K562 (cell line): ENCODE measurements around the gene KLHL18. TPM values are rescaled to one million over a fixed set of nuclear protein-coding genes. Genes with fewer than 3 reads are reported as not detected.

Experiments
- ADNP ChIP-seq: fragments of 200-800 bp; sonication (Bioruptor generic); IDR thresholded peaks from 2 replicates; pipeline ENCODE4 v1.6.1; 2016; ENCODE audit warnings: missing genetic modification characterization, missing compliant biosample characterization
- BCLAF1 ChIP-seq, 2 experiments: fragments of 450-650 bp in 1 of 2; IDR thresholded peaks; 2 replicates each; pipeline ENCODE4 v1.6.1; 2011 to 2017; ENCODE audit warnings: low read depth in 2 of 2, antibody characterized with exemption in 1 of 2, borderline replicate concordance in 1 of 2, low read length in 1 of 2, mild to moderate bottlenecking in 1 of 2, mixed read lengths in 1 of 2; ENCODE audit not compliant: control insufficient read depth in 1 of 2
- CSDE1 ChIP-seq, 2 experiments: fragments of 450-650 bp; IDR thresholded peaks; 2 replicates each; pipeline ENCODE4 v1.6.1; 2016; ENCODE audit warnings: mild to moderate bottlenecking in 1 of 2
- ELF1 ChIP-seq: fragments of 200-800 bp; sonication (Bioruptor generic); IDR thresholded peaks from 2 replicates; pipeline ENCODE4 v1.6.1; 2016; ENCODE audit warnings: missing genetic modification characterization, missing compliant biosample characterization
- FOS ChIP-seq: IDR thresholded peaks from 3 replicates; pipeline ENCODE4 v1.6.1; 2011; ENCODE audit not compliant: insufficient read length; ENCODE audit errors: extremely low read depth
- KLF10 ChIP-seq: fragments of 250-450 bp; sonication (Bioruptor Pico); IDR thresholded peaks from 2 replicates; pipeline ENCODE4 v1.6.1; 2021; ENCODE audit warnings: matching md5 sums
- MXI1 ChIP-seq: IDR thresholded peaks from 2 replicates; pipeline ENCODE4 v1.6.1; 2011; ENCODE audit warnings: low read depth, mild to moderate bottlenecking, improper control_type of control experiment, low read length
- NFATC3 ChIP-seq: fragments of 450-650 bp; IDR thresholded peaks from 2 replicates; pipeline ENCODE4 v1.6.1; 2017; ENCODE audit warnings: mild to moderate bottlenecking
- NFRKB ChIP-seq: fragments of 450-650 bp; IDR thresholded peaks from 2 replicates; pipeline ENCODE4 v1.6.1; 2016; ENCODE audit warnings: low read depth
- NKRF ChIP-seq: fragments of 450-650 bp; IDR thresholded peaks from 2 replicates; pipeline ENCODE4 v1.6.1; 2016; ENCODE audit warnings: borderline replicate concordance
- POLR2B ChIP-seq: fragments of 450-650 bp; IDR thresholded peaks from 2 replicates; pipeline ENCODE4 v1.6.1; 2018; ENCODE audit warnings: low read depth; ENCODE audit not compliant: partially characterized antibody
- POLR2H ChIP-seq: IDR thresholded peaks from 2 replicates; pipeline ENCODE4 v1.6.1; 2016; ENCODE audit warnings: missing genetic modification characterization, low read depth, mild to moderate bottlenecking, control low read depth, missing compliant biosample characterization, moderate library complexity
- RBM17 ChIP-seq: fragments of 200-400 bp; formaldehyde crosslinking; IDR thresholded peaks from 2 replicates; pipeline ENCODE4 v1.6.1; 2017; ENCODE audit warnings: low read depth, mild to moderate bottlenecking, low read length, borderline replicate concordance
- SIN3A ChIP-seq, 2 experiments: fragments of 150-350 bp in 1 of 2; IDR thresholded peaks; 2 replicates each; pipeline ENCODE4 v1.6.1; 2011 to 2016; ENCODE audit warnings: borderline replicate concordance in 2 of 2, low read depth in 2 of 2, low read length in 2 of 2, mild to moderate bottlenecking in 2 of 2, moderate library complexity in 2 of 2; ENCODE audit not compliant: control insufficient read depth in 1 of 2
- THRAP3 ChIP-seq: fragments of 450-650 bp; IDR thresholded peaks from 2 replicates; pipeline ENCODE4 v1.6.1; 2016; ENCODE audit warnings: mild to moderate bottlenecking, inconsistent platforms, borderline replicate concordance
- VEZF1 ChIP-seq: fragments of 200-800 bp; sonication (Bioruptor generic); IDR thresholded peaks from 2 replicates; pipeline ENCODE4 v1.6.1; 2017; ENCODE audit warnings: missing genetic modification characterization, missing compliant biosample characterization
- ZNF184 ChIP-seq: sonication (generic); formaldehyde crosslinking; IDR thresholded peaks from 2 replicates; pipeline ENCODE4 v1.5.0; 2020; ENCODE audit warnings: missing genetic modification reagents
- ZNF57 ChIP-seq: fragments of 450-650 bp; formaldehyde crosslinking; IDR thresholded peaks from 2 replicates; pipeline ENCODE4 v1.4.0; 2020; ENCODE audit warnings: mild to moderate bottlenecking, moderate library complexity
- polyA plus RNA-seq, 8 experiments: library from polyadenylated mRNA; depleted of rRNA in 4 of 8; stranded (reverse) in 5 of 8; unstranded in 3 of 8; fragments of >200 nt; fragmentation: Nextera tagmentation in 2 of 8; fragmentation: Illumina TruSeq in 1 of 8; extraction: Ambion mirVana in 2 of 8; extraction: Trizol in 1 of 8; gene quantifications; 2 replicates each; pipeline versions ENCODE4 v1.2.1 to v1.2.3, GENCODE V29; 2011 to 2014; ENCODE audit warnings: inconsistent platforms in 1 of 8, missing spikeins in 1 of 8
- total RNA-seq, 7 experiments: library from RNA; depleted of rRNA in 6 of 7; stranded (reverse); fragments of >200 nt in 6 of 7; fragmentation: Illumina TruSeq in 2 of 7; extraction: Trizol in 2 of 7; gene quantifications; 2 replicates each; pipeline versions ENCODE4 v1.2.1 to v1.2.3, GENCODE V29; 2011 to 2021; ENCODE audit warnings: low replicate concordance in 1 of 7

KLHL18 gene
- total and polyA plus RNA-seq, 9 of the 15 experiments (the other 6 are each of a cell fraction or from before 2014, with no cell fraction given) = 26.7 to 97.5 (median 48.7) TPM

GRCh38 chr3:47380026-47380600 is 97.4 kb downstream of the KLHL18 start (continued):
- TF ChIP-seq VEZF1 (CRISPR knock-in tag) = no peak
- TF ChIP-seq RBM17 = no peak
- TF ChIP-seq POLR2H = no peak
- no peak for TF ChIP-seq ZNF184 (CRISPR knock-in tag)
- TF ChIP-seq ELF1 = no peak
- no peak for TF ChIP-seq NKRF
- TF ChIP-seq ZNF57 (CRISPR knock-in tag) = no peak
- TF ChIP-seq FOS = no peak
- no peak for TF ChIP-seq NFATC3
- no peak for TF ChIP-seq MXI1
- no peak for TF ChIP-seq BCLAF1 (IDR thresholded peaks at IDR 0.05; ENCODE audit: borderline replicate concordance in 1 of 2, control insufficient read depth in 1 of 2, low read depth in 2 of 2, low read length in 1 of 2)
- TF ChIP-seq THRAP3 = no peak
- no peak for TF ChIP-seq KLF10
- TF ChIP-seq SIN3A (IDR thresholded peaks at IDR 0.05; ENCODE audit: borderline replicate concordance in 2 of 2, control insufficient read depth in 1 of 2, low read depth in 2 of 2, low read length in 2 of 2) = no peak; a peak in 1 of 4 replicates
- TF ChIP-seq NFRKB = peak; percentile 76; the same call in 1 of the 2 replicates
- TF ChIP-seq ADNP (tag) = no peak
- no peak for TF ChIP-seq CSDE1 (IDR thresholded peaks at IDR 0.05)
- TF ChIP-seq POLR2B = no peak
